Colonic mucosa (tissue), 4 donors: ENCODE data around the gene NBEA. TPM values are rescaled to one million over a fixed set of nuclear protein-coding genes. Genes with fewer than 3 reads are reported as not detected.

Experiments used
- DNase-seq: peaks from one replicate; pipeline ENCODE4 v3.0.0-alpha.2; 2020
- H3K27ac ChIP-seq: fragments of 200-600 bp; one replicate; pipeline ENCODE4 v1.8.0; 2021
- H3K27me3 ChIP-seq: fragments of 200-600 bp; one replicate; pipeline ENCODE4 v1.8.0; 2021
- H3K36me3 ChIP-seq: fragments of 200-600 bp; one replicate; pipeline ENCODE4 v1.8.0; 2021
- H3K4me1 ChIP-seq: fragments of 200-600 bp; one replicate; pipeline ENCODE4 v1.8.0; 2021; ENCODE audit warnings: mild to moderate bottlenecking
- H3K4me3 ChIP-seq: fragments of 200-600 bp; one replicate; pipeline ENCODE4 v1.8.0; 2021
- H3K9ac ChIP-seq, 2 donors: one replicate each; pipeline ENCODE4 v1.7.0; 2013; ENCODE audit warnings: control low read depth in 2 of 2, low read depth in 2 of 2, low read length in 2 of 2
- H3K9me3 ChIP-seq: fragments of 200-600 bp; one replicate; pipeline ENCODE4 v1.8.0; 2021
- CTCF ChIP-seq: fragments of 200-600 bp; IDR thresholded peaks from one replicate; pipeline ENCODE4 v1.8.0; 2022; ENCODE audit warnings: antibody characterized with exemption, mild to moderate bottlenecking
- intact Hi-C: fragments of 100-400 bp; cut with DNase I; formaldehyde crosslinking; loops from one replicate; pipeline ENCODE4 v1.14.1; 2022
- total RNA-seq, 2 donors: library from RNA; stranded (reverse); fragmentation: NEBNext Ultra II Directional in 1 of 2; extraction: Animal tissue kit (Norgen Biotek cat#: 25700) in 1 of 2; gene quantifications; one replicate each; pipeline ENCODE4 v1.2.1, GENCODE V29; 2021
- donor health status: healthy.
- donor health status: DM: no; HTN: no; CAD: no.
- donor health status: DM: no; HTN: no; CAD: no.

NBEA gene
- total RNA-seq, 2 donors from 2014 or later, result 1.9 to 5.5 TPM

- no peaks in the 10 kb centered on the region for H3K9me3 ChIP-seq
- H3K27ac ChIP-seq, result no peak overlapping the region
- intact Hi-C loops, result no loop called here
- no peak overlapping the region for H3K9ac ChIP-seq
- no peaks in the 10 kb centered on the region for H3K4me1 ChIP-seq
- no peak overlapping the region for H3K4me3 ChIP-seq
- DNase-seq, result no peak
- H3K27me3 ChIP-seq, result no peaks in the 10 kb centered on the region
- H3K36me3 ChIP-seq, result no peaks in the 10 kb centered on the region
- TF ChIP-seq CTCF, result no peak
These were observed 238.0 kb downstream of the NBEA start for GRCh38 chr13:35179920-35180663.

GRCh38 chr13:35190241-35190640 lies 248.2 kb downstream of the NBEA start:
- Histone ChIP-seq H3K27me3 (no peaks in the 10 kb centered on the region), H3K9me3 (no peaks in the 10 kb centered on the region), H3K27ac (no peak overlapping the region), H3K36me3 (no peaks in the 10 kb centered on the region), H3K9ac (no peak overlapping the region), H3K4me1 (no peaks in the 10 kb centered on the region), H3K4me3 (no peak overlapping the region)
- DNase-seq, result no peak
- TF ChIP-seq CTCF, result no peak
- intact Hi-C loops, result no loop called here

GRCh38 chr13:35191883-35192282 lies 249.8 kb downstream of the NBEA start:
- DNase-seq, result no peak
- H3K4me1 ChIP-seq, result no peaks in the 10 kb centered on the region
- no peak overlapping the region for H3K9ac ChIP-seq
- intact Hi-C loops, result no loop called here
- H3K36me3 ChIP-seq, result no peaks in the 10 kb centered on the region
- H3K4me3 ChIP-seq, result no peak overlapping the region
- TF ChIP-seq CTCF, result no peak
- no peak overlapping the region for H3K27ac ChIP-seq
- no peaks in the 10 kb centered on the region for H3K27me3 ChIP-seq
- H3K9me3 ChIP-seq, result no peaks in the 10 kb centered on the region

- no peak overlapping the region for H3K9ac ChIP-seq
- intact Hi-C loops, result no loop called here
- no peak overlapping the region for H3K4me3 ChIP-seq
- no peak for DNase-seq
- no peaks in the 10 kb centered on the region for H3K9me3 ChIP-seq
- no peaks in the 10 kb centered on the region for H3K27me3 ChIP-seq
- TF ChIP-seq CTCF, result no peak
- no peaks in the 10 kb centered on the region for H3K4me1 ChIP-seq
- H3K36me3 ChIP-seq, result no peaks in the 10 kb centered on the region
- no peak overlapping the region for H3K27ac ChIP-seq
These were observed 256.6 kb downstream of the NBEA start for GRCh38 chr13:35198613-35199200.

- DNase-seq, result no peak
- no peaks in the 10 kb centered on the region for H3K27me3 ChIP-seq
- no peaks in the 10 kb centered on the region for H3K36me3 ChIP-seq
- no peak overlapping the region for H3K4me3 ChIP-seq
- H3K9me3 ChIP-seq, result no peaks in the 10 kb centered on the region
- TF ChIP-seq CTCF, result no peak
- no peak overlapping the region for H3K27ac ChIP-seq
- no peak overlapping the region for H3K9ac ChIP-seq
- no peaks in the 10 kb centered on the region for H3K4me1 ChIP-seq
- intact Hi-C loops, result no loop called here
These were observed 266.5 kb downstream of the NBEA start for GRCh38 chr13:35208587-35208986.
